Astrocyte (in vitro differentiated cells and primary cell): ENCODE data around the gene C1orf21. TPM values are rescaled to one million over a fixed set of nuclear protein-coding genes. Genes with fewer than 3 reads are reported as not detected.

Experiments used
- DNase-seq: peaks from one replicate; pipeline ENCODE4 v3.0.0-alpha.2; 2010; ENCODE audit warnings: low read depth
- FAIRE-seq: peaks from 2 replicates; lab custom pipeline; 2011; peaks lifted over from hg19 to GRCh38; lab: Jason Lieb, UNC
- H2AFZ ChIP-seq: 2 replicates; pipeline ENCODE4 v1.6.0; 2012; ENCODE audit warnings: low read depth, low read length, inconsistent platforms
- H3K27ac ChIP-seq: 2 replicates; pipeline ENCODE4 v1.5.1; 2011; ENCODE audit warnings: low read depth, low read length, inconsistent platforms
- H3K27me3 ChIP-seq: 2 replicates; pipeline ENCODE4 v1.6.0; 2011; ENCODE audit warnings: low read length, inconsistent platforms; ENCODE audit not compliant: insufficient read depth
- H3K36me3 ChIP-seq: 2 replicates; pipeline ENCODE4 v1.5.1; 2011; ENCODE audit warnings: low read length, inconsistent platforms; ENCODE audit not compliant: insufficient read depth
- H3K4me1 ChIP-seq: 2 replicates; pipeline ENCODE4 v1.5.1; 2011; ENCODE audit warnings: low read length, inconsistent platforms; ENCODE audit not compliant: insufficient read depth
- H3K4me2 ChIP-seq: 2 replicates; pipeline ENCODE4 v1.6.0; 2012; ENCODE audit warnings: low read length, inconsistent platforms
- H3K4me3 ChIP-seq: 2 replicates; pipeline ENCODE4 v1.5.1; 2011; ENCODE audit warnings: low read depth, mild to moderate bottlenecking, low read length, inconsistent platforms; ENCODE audit not compliant: insufficient read depth
- H3K79me2 ChIP-seq: 2 replicates; pipeline ENCODE4 v1.6.0; 2012; ENCODE audit warnings: mild to moderate bottlenecking, low read length, inconsistent platforms; ENCODE audit not compliant: insufficient read depth
- H3K9ac ChIP-seq: 2 replicates; pipeline ENCODE4 v1.6.0; 2012; ENCODE audit warnings: mild to moderate bottlenecking, low read length, inconsistent platforms
- H3K9me3 ChIP-seq: 2 replicates; pipeline ENCODE4 v1.5.1; 2012; ENCODE audit warnings: low read depth, mild to moderate bottlenecking, low read length, inconsistent platforms; ENCODE audit not compliant: insufficient read depth
- H4K20me1 ChIP-seq: 2 replicates; pipeline ENCODE4 v1.6.0; 2012; ENCODE audit warnings: low read length, inconsistent platforms; ENCODE audit not compliant: insufficient read depth
- H3K27ac Mint-ChIP-seq: one replicate; pipeline ENCODE4 v1.8.0; 2021; ENCODE audit warnings: mild to moderate bottlenecking, mixed read lengths; ENCODE audit not compliant: unreplicated experiment
- H3K27me3 Mint-ChIP-seq: one replicate; pipeline ENCODE4 v1.8.0; 2021; ENCODE audit warnings: low read depth, mixed read lengths; ENCODE audit not compliant: unreplicated experiment
- H3K36me3 Mint-ChIP-seq: one replicate; pipeline ENCODE4 v1.8.0; 2021; ENCODE audit warnings: low read depth, mixed read lengths; ENCODE audit not compliant: unreplicated experiment
- H3K4me1 Mint-ChIP-seq: one replicate; pipeline ENCODE4 v1.8.0; 2021; ENCODE audit warnings: low read depth, mixed read lengths; ENCODE audit not compliant: unreplicated experiment
- H3K4me3 Mint-ChIP-seq: one replicate; pipeline ENCODE4 v1.8.0; 2021; ENCODE audit warnings: mild to moderate bottlenecking, moderate library complexity, mixed read lengths; ENCODE audit not compliant: unreplicated experiment
- H3K9me3 Mint-ChIP-seq: one replicate; pipeline ENCODE4 v1.8.0; 2021; ENCODE audit warnings: mild to moderate bottlenecking, mixed read lengths; ENCODE audit not compliant: unreplicated experiment
- EZH2 ChIP-seq: IDR thresholded peaks from 2 replicates; pipeline ENCODE4 v1.6.1; 2012; ENCODE audit warnings: mild to moderate bottlenecking, low read length, inconsistent platforms; ENCODE audit not compliant: insufficient read depth
- total RNA-seq: library from RNA; stranded (reverse); gene quantifications from 2 replicates; pipeline ENCODE4 v1.2.1, GENCODE V29; 2021
- TF ChIP-seq, protein P1 (sequence below): IDR thresholded peaks from 2 replicates; pipeline ENCODE4 v1.5.1; 2011; ENCODE audit warnings: low read depth, mild to moderate bottlenecking, inconsistent platforms, low read length, moderate library complexity; ENCODE audit not compliant: insufficient read depth

Gene C1orf21
- total RNA-seq, 1 donor from 2014 or later = 15.1 TPM

DNA sequence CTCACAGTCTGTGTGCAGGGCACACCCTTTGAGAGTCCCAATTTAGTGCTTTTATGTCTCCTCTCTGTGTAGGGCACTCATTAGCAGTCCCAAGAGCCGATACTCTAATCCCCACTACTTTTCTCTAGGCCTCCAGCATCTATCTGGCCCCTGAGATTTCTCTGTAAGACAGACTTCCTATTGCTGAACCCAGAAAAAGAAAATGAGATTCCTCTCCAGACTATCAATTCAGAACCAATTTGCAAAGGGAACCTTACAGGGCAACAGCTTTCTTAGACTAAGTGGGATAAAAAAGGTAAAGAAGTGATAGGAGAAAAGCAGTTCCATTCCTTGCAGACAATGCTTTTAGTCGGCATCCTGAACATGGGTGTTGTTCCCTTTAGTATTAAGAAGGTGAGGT is 195.6 kb downstream of the C1orf21 start:
- Mint-ChIP-seq H3K4me1 (no peaks in the 10 kb centered on the region), H3K4me3 (no peak overlapping the region), H3K9me3 (no peaks in the 10 kb centered on the region), H3K36me3 (no peaks in the 10 kb centered on the region), H3K27ac (no peak overlapping the region), H3K27me3 (no peaks in the 10 kb centered on the region)
- TF ChIP-seq, protein P1, sequence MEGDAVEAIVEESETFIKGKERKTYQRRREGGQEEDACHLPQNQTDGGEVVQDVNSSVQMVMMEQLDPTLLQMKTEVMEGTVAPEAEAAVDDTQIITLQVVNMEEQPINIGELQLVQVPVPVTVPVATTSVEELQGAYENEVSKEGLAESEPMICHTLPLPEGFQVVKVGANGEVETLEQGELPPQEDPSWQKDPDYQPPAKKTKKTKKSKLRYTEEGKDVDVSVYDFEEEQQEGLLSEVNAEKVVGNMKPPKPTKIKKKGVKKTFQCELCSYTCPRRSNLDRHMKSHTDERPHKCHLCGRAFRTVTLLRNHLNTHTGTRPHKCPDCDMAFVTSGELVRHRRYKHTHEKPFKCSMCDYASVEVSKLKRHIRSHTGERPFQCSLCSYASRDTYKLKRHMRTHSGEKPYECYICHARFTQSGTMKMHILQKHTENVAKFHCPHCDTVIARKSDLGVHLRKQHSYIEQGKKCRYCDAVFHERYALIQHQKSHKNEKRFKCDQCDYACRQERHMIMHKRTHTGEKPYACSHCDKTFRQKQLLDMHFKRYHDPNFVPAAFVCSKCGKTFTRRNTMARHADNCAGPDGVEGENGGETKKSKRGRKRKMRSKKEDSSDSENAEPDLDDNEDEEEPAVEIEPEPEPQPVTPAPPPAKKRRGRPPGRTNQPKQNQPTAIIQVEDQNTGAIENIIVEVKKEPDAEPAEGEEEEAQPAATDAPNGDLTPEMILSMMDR = no peak
- TF ChIP-seq EZH2 = no peak
- DNase-seq (no peak), FAIRE-seq (no peak)
- Histone ChIP-seq H3K36me3 (no peaks in the 10 kb centered on the region), H2AFZ (no peak overlapping the region), H3K4me2 (no peak overlapping the region), H3K9me3 (no peaks in the 10 kb centered on the region), H3K27me3 (no peaks in the 10 kb centered on the region), H3K4me3 (no peak overlapping the region), H3K27ac (no peak overlapping the region), H3K79me2 (no peaks in the 10 kb centered on the region), H3K9ac (no peak overlapping the region), H4K20me1 (no peaks in the 10 kb centered on the region), H3K4me1 (no peaks in the 10 kb centered on the region)

DNA sequence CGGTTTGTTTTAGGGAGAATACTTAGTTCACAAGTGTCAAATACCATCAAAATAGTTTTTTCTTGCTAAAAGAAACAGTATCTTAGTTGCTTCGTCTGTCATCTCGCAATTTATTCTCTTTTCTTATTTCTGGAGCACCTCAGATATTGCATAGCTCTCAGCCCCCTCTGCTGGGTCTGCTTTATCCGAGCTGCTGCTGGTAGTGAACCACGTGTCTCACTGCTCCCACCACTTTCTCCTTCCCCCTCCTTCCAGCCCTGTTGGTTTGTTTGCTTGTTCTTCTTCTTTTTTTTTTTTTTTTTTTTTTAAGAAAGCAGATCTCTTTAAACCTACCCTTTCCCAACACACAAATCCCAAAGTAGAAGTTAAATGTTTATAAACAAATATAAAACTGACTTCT is 197.0 kb downstream of the C1orf21 start:
- Histone ChIP-seq H3K4me2 (no peak overlapping the region), H3K4me3 (no peak overlapping the region), H3K36me3 (no peaks in the 10 kb centered on the region), H3K9me3 (no peaks in the 10 kb centered on the region), H2AFZ (no peak overlapping the region), H3K79me2 (no peaks in the 10 kb centered on the region), H3K27ac (no peak overlapping the region), H3K4me1 (no peaks in the 10 kb centered on the region), H4K20me1 (no peaks in the 10 kb centered on the region), H3K27me3 (no peaks in the 10 kb centered on the region), H3K9ac (no peak overlapping the region)
- TF ChIP-seq, protein P1 = no peak
- TF ChIP-seq EZH2 = no peak
- DNase-seq (no peak), FAIRE-seq (no peak)
- Mint-ChIP-seq H3K27me3 (no peaks in the 10 kb centered on the region), H3K4me1 (no peaks in the 10 kb centered on the region), H3K36me3 (no peaks in the 10 kb centered on the region), H3K27ac (no peak overlapping the region), H3K4me3 (no peak overlapping the region), H3K9me3 (no peaks in the 10 kb centered on the region)

DNA sequence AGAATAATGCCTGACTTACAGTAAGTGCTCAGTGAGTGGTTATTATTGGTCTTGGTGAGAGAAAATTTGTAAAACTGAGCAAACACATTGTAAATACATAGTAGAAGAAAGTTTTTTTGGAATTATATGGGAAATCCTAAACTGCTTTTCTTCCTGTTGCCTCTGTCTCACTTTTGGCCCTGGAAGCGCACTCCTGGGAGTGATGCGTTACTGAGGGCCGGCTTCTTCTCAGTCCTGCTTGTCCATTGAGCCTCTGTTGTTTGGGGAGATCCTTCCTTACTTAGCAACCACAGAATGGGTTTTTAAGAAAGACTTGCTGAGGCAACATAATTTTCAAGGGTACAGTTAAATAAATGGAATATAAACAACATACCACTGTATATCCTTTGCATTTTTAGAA is 201.9 kb downstream of the C1orf21 start:
- Histone ChIP-seq H3K4me2 (no peak overlapping the region), H3K4me3 (no peak overlapping the region), H3K79me2 (no peaks in the 10 kb centered on the region), H3K9ac (no peak overlapping the region), H3K36me3 (no peaks in the 10 kb centered on the region), H4K20me1 (no peaks in the 10 kb centered on the region), H3K27me3 (no peaks in the 10 kb centered on the region), H3K27ac (no peak overlapping the region), H2AFZ (no peak overlapping the region), H3K9me3 (no peaks in the 10 kb centered on the region), H3K4me1 (no peaks in the 10 kb centered on the region)
- TF ChIP-seq EZH2 = no peak
- DNase-seq (no peak), FAIRE-seq (no peak)
- Mint-ChIP-seq H3K27ac (no peak overlapping the region), H3K36me3 (no peaks in the 10 kb centered on the region), H3K27me3 (no peaks in the 10 kb centered on the region), H3K4me3 (no peak overlapping the region), H3K9me3 (no peaks in the 10 kb centered on the region), H3K4me1 (peaks cover 7% of the 10 kb centered on the region)
